GM23338 (cell line): ENCODE measurements around the gene CENPP. TPM values are rescaled to one million over a fixed set of nuclear protein-coding genes. Genes with fewer than 3 reads are reported as not detected.

Experiments used
- ATAC-seq: fragments of 200-7000 bp; cut with Tn5 transposase; 3 replicates; pipeline ENCODE4 v1.9.1; 2020
- DNase-seq: peaks from one replicate; pipeline ENCODE4 v3.0.0-alpha.2; 2015; ENCODE audit warnings: low spot score
- H2AFZ ChIP-seq: fragments of 200-600 bp; sonication (generic); 2 replicates; pipeline ENCODE4 v1.8.0; 2016; ENCODE audit warnings: antibody characterized with exemption, mild to moderate bottlenecking, moderate library complexity
- H3F3A ChIP-seq: fragments of 200-600 bp; sonication (generic); replicated peaks from 2 replicates; pipeline ENCODE4 v1.8.0; 2017; ENCODE audit warnings: antibody characterized with exemption, mixed run types, low read depth
- H3K27ac ChIP-seq: fragments of 200-600 bp; sonication (generic); 2 replicates; pipeline ENCODE4 v1.6.1; 2016; ENCODE audit warnings: low read depth
- H3K27me3 ChIP-seq: fragments of 200-600 bp; sonication (generic); 2 replicates; pipeline ENCODE4 v1.8.0; 2016; ENCODE audit warnings: mild to moderate bottlenecking, mixed run types, moderate library complexity; ENCODE audit not compliant: insufficient read depth
- H3K36me3 ChIP-seq: fragments of 200-600 bp; sonication (generic); 2 replicates; pipeline ENCODE4 v1.8.0; 2016; ENCODE audit warnings: mild to moderate bottlenecking; ENCODE audit not compliant: insufficient read depth
- H3K4me1 ChIP-seq: fragments of 200-600 bp; sonication (generic); 2 replicates; pipeline ENCODE4 v1.8.0; 2016; ENCODE audit warnings: mild to moderate bottlenecking, moderate library complexity; ENCODE audit not compliant: insufficient read depth
- H3K4me2 ChIP-seq: fragments of 200-600 bp; sonication (generic); 2 replicates; pipeline ENCODE4 v1.7.1; 2017; ENCODE audit warnings: mixed run types
- H3K4me3 ChIP-seq: fragments of 200-600 bp; sonication (generic); 2 replicates; pipeline ENCODE4 v1.6.1; 2016; ENCODE audit warnings: mixed run types
- H3K79me2 ChIP-seq: fragments of 200-600 bp; sonication (generic); replicated peaks from 2 replicates; pipeline ENCODE4 v1.8.0; 2017; ENCODE audit warnings: mild to moderate bottlenecking; ENCODE audit not compliant: insufficient read depth
- H3K9me2 ChIP-seq: fragments of 200-600 bp; sonication (generic); 2 replicates; pipeline ENCODE4 v1.8.0; 2017; ENCODE audit not compliant: insufficient read depth
- H4K20me1 ChIP-seq: fragments of 200-600 bp; sonication (generic); replicated peaks from 2 replicates; pipeline ENCODE4 v1.8.0; 2017; ENCODE audit warnings: mild to moderate bottlenecking; ENCODE audit not compliant: insufficient read depth
- H3K27ac Mint-ChIP-seq: 2 replicates; pipeline ENCODE4 v1.8.0; 2020; ENCODE audit warnings: inconsistent platforms, mild to moderate bottlenecking, moderate library complexity, mixed read lengths
- H3K27me3 Mint-ChIP-seq: 3 replicates; pipeline ENCODE4 v1.8.0; 2022; ENCODE audit warnings: low read depth, mild to moderate bottlenecking, moderate library complexity, mixed read lengths, inconsistent platforms; ENCODE audit not compliant: insufficient read depth, poor library complexity
- H3K36me3 Mint-ChIP-seq: 3 replicates; pipeline ENCODE4 v1.8.0; 2021; ENCODE audit warnings: low read depth, mild to moderate bottlenecking, inconsistent platforms, moderate library complexity, mixed read lengths
- H3K4me1 Mint-ChIP-seq: 3 replicates; pipeline ENCODE4 v1.8.0; 2020; ENCODE audit warnings: mild to moderate bottlenecking, inconsistent platforms, mixed read lengths
- H3K4me3 Mint-ChIP-seq: 3 replicates; pipeline ENCODE4 v1.8.0; 2021; ENCODE audit warnings: moderate library complexity, mild to moderate bottlenecking, inconsistent platforms, mixed read lengths
- H3K9me3 Mint-ChIP-seq: 3 replicates; pipeline ENCODE4 v1.8.0; 2020; ENCODE audit warnings: moderate library complexity, mild to moderate bottlenecking, inconsistent platforms, mixed read lengths
- EZH2 ChIP-seq: fragments of 200-600 bp; sonication (generic); IDR thresholded peaks from one replicate; pipeline ENCODE4 v1.8.0; 2017; ENCODE audit warnings: antibody characterized with exemption, mild to moderate bottlenecking, low read depth; ENCODE audit not compliant: unreplicated experiment
- EZH2phosphoT487 ChIP-seq: fragments of 200-600 bp; sonication (generic); IDR thresholded peaks from one replicate; pipeline ENCODE4 v1.8.1; 2018; ENCODE audit warnings: antibody characterized with exemption; ENCODE audit not compliant: unreplicated experiment
- POLR2AphosphoS5 ChIP-seq: IDR thresholded peaks from 2 replicates; pipeline ENCODE4 v1.6.1; 2016; ENCODE audit warnings: antibody characterized with exemption, low read depth
- ZNF114 ChIP-seq: fragments of 250-450 bp; sonication (Bioruptor Pico); IDR thresholded peaks from 2 replicates; pipeline ENCODE4 v1.5.0; 2020; ENCODE audit warnings: mild to moderate bottlenecking, moderate library complexity
- ZNF331 ChIP-seq: fragments of 250-450 bp; sonication (Bioruptor Pico); IDR thresholded peaks from 2 replicates; pipeline ENCODE4 v1.5.0; 2020; ENCODE audit warnings: low read depth, mild to moderate bottlenecking, moderate library complexity
- polyA plus RNA-seq: library from polyadenylated mRNA; unstranded; fragments of >200 nt; fragmentation: Nextera tagmentation; extraction: Ambion mirVana; gene quantifications from 2 replicates; pipeline ENCODE4 v1.2.1, GENCODE V29; 2016
- total RNA-seq: library from RNA; depleted of rRNA; stranded (reverse); fragments of >200 nt; shearing (Covaris generic); gene quantifications from 2 replicates; pipeline ENCODE4 v1.2.3, GENCODE V29; 2014
- TF ChIP-seq, protein P1 (sequence below): fragments of 250-450 bp; sonication (Bioruptor Pico); IDR thresholded peaks from 2 replicates; pipeline ENCODE4 v1.5.0; 2020; ENCODE audit warnings: mild to moderate bottlenecking, moderate library complexity
- TF ChIP-seq, protein P2 (sequence below): IDR thresholded peaks from 2 replicates; pipeline ENCODE4 v1.6.1; 2016; ENCODE audit warnings: antibody characterized with exemption
- TF ChIP-seq, protein P3 (sequence below): IDR thresholded peaks from one replicate; pipeline ENCODE4 v1.6.1; 2018; ENCODE audit warnings: antibody characterized with exemption; ENCODE audit not compliant: unreplicated experiment

The CENPP gene
- total and polyA plus RNA-seq, 2 experiments from 2014 or later = 11.0 to 12.6 TPM

DNA sequence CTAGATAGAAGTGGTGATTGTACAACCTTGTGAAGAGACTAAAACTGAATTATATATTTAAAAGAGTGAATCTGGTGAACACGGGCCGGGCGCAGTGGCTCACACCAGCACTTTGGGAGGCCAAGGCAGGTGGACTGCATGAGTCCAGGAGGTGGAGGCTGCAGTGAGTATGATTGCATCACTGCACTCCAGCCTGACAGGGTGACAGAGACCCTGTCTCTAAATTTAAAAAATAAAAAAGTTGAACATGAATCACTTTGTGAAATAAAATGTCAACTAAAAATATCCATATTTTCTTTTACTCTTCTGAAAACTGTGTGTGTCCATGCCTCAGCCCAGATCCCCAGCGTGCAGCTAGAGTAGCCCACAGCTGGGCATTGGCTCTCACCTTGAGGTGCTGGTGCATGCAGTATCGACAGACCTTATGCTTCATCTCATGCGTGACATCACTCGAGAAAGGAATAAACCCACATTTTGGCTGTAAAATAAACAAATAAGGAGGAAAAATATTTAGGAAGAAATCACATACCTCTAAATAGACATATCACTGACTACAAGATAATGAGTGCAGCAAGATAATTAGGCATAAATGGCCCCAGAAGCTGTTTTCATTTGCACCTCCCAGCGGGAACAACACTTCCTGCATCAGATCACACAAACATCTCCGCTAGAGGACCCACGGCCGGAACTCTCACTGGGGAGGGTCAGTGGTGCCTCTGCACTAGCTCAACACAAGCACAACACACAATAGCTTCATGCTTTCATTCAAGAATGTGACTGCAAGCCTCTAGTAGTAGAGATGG, 322.1 kb downstream of the CENPP start (continued):
- TF ChIP-seq, protein P1, sequence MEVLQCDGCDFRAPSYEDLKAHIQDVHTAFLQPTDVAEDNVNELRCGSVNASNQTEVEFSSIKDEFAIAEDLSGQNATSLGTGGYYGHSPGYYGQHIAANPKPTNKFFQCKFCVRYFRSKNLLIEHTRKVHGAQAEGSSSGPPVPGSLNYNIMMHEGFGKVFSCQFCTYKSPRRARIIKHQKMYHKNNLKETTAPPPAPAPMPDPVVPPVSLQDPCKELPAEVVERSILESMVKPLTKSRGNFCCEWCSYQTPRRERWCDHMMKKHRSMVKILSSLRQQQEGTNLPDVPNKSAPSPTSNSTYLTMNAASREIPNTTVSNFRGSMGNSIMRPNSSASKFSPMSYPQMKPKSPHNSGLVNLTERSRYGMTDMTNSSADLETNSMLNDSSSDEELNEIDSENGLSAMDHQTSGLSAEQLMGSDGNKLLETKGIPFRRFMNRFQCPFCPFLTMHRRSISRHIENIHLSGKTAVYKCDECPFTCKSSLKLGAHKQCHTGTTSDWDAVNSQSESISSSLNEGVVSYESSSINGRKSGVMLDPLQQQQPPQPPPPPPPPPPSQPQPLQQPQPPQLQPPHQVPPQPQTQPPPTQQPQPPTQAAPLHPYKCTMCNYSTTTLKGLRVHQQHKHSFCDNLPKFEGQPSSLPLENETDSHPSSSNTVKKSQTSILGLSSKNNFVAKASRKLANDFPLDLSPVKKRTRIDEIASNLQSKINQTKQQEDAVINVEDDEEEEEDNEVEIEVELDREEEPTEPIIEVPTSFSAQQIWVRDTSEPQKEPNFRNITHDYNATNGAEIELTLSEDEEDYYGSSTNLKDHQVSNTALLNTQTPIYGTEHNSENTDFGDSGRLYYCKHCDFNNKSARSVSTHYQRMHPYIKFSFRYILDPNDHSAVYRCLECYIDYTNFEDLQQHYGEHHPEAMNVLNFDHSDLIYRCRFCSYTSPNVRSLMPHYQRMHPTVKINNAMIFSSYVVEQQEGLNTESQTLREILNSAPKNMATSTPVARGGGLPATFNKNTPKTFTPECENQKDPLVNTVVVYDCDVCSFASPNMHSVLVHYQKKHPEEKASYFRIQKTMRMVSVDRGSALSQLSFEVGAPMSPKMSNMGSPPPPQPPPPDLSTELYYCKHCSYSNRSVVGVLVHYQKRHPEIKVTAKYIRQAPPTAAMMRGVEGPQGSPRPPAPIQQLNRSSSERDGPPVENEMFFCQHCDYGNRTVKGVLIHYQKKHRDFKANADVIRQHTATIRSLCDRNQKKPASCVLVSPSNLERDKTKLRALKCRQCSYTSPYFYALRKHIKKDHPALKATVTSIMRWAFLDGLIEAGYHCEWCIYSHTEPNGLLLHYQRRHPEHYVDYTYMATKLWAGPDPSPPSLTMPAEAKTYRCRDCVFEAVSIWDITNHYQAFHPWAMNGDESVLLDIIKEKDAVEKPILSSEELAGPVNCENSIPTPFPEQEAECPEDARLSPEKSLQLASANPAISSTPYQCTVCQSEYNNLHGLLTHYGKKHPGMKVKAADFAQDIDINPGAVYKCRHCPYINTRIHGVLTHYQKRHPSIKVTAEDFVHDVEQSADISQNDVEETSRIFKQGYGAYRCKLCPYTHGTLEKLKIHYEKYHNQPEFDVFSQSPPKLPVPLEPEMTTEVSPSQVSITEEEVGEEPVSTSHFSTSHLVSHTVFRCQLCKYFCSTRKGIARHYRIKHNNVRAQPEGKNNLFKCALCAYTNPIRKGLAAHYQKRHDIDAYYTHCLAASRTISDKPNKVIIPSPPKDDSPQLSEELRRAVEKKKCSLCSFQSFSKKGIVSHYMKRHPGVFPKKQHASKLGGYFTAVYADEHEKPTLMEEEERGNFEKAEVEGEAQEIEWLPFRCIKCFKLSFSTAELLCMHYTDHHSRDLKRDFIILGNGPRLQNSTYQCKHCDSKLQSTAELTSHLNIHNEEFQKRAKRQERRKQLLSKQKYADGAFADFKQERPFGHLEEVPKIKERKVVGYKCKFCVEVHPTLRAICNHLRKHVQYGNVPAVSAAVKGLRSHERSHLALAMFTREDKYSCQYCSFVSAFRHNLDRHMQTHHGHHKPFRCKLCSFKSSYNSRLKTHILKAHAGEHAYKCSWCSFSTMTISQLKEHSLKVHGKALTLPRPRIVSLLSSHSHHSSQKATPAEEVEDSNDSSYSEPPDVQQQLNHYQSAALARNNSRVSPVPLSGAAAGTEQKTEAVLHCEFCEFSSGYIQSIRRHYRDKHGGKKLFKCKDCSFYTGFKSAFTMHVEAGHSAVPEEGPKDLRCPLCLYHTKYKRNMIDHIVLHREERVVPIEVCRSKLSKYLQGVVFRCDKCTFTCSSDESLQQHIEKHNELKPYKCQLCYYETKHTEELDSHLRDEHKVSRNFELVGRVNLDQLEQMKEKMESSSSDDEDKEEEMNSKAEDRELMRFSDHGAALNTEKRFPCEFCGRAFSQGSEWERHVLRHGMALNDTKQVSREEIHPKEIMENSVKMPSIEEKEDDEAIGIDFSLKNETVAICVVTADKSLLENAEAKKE (CRISPR knock-in tag) = no peak
- TF ChIP-seq POLR2AphosphoS5 (no peak), EZH2phosphoT487 (no peak), ZNF331 (CRISPR knock-in tag) (no peak), EZH2 (no peak)
- TF ChIP-seq, protein P2, sequence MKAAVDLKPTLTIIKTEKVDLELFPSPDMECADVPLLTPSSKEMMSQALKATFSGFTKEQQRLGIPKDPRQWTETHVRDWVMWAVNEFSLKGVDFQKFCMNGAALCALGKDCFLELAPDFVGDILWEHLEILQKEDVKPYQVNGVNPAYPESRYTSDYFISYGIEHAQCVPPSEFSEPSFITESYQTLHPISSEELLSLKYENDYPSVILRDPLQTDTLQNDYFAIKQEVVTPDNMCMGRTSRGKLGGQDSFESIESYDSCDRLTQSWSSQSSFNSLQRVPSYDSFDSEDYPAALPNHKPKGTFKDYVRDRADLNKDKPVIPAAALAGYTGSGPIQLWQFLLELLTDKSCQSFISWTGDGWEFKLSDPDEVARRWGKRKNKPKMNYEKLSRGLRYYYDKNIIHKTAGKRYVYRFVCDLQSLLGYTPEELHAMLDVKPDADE = no peak

DNA sequence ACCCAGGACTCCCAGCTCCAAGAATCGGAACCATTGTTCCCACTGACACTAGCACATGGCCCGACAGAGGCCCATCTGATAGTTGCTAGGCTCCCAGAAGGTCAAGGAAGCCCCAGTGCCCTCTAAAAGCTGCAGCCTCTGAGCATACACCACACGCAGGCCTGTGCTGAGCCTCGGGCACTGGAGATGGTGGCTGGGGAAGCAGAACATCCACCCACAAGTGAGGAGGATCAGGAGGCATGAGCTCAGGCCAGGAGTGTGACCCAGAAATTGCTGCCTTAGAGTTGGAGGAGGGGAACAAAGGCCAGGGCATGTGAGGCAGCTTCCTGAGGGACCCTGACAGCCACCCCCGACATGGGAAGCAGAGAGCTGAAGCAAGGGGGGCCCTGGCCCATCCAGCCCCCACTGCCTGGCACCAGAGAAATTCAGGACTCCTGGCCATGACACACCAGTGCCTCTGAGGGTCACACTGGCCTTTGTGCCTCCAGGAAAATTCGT, 322.8 kb downstream of the CENPP start:
- H3K4me1 ChIP-seq = no peaks in the 10 kb centered on the region
- no peaks in the 10 kb centered on the region for H3K27me3 ChIP-seq
- H3K27ac ChIP-seq = no peak overlapping the region
- ATAC-seq = no peak
- H3F3A ChIP-seq = no peaks in the 10 kb centered on the region
- Mint-ChIP-seq H3K36me3 (peaks cover 60% of the 10 kb centered on the region), H3K9me3 (no peaks in the 10 kb centered on the region), H3K27ac (no peak overlapping the region), H3K4me3 (no peak overlapping the region), H3K4me1 (no peaks in the 10 kb centered on the region), H3K27me3 (peaks cover 2% of the 10 kb centered on the region)
- peaks cover 1% of the 10 kb centered on the region; the same call in 1 of the 2 replicates for H4K20me1 ChIP-seq
- H3K79me2 ChIP-seq = no peaks in the 10 kb centered on the region
- no peak overlapping the region for H3K4me2 ChIP-seq
- no peak overlapping the region for H2AFZ ChIP-seq
- H3K36me3 ChIP-seq = peaks cover 9% of the 10 kb centered on the region; the same call in 1 of the 2 replicates
- H3K4me3 ChIP-seq = no peak overlapping the region
- no peak for DNase-seq
- H3K9me2 ChIP-seq = no peaks in the 10 kb centered on the region
- TF ChIP-seq, protein P3, sequence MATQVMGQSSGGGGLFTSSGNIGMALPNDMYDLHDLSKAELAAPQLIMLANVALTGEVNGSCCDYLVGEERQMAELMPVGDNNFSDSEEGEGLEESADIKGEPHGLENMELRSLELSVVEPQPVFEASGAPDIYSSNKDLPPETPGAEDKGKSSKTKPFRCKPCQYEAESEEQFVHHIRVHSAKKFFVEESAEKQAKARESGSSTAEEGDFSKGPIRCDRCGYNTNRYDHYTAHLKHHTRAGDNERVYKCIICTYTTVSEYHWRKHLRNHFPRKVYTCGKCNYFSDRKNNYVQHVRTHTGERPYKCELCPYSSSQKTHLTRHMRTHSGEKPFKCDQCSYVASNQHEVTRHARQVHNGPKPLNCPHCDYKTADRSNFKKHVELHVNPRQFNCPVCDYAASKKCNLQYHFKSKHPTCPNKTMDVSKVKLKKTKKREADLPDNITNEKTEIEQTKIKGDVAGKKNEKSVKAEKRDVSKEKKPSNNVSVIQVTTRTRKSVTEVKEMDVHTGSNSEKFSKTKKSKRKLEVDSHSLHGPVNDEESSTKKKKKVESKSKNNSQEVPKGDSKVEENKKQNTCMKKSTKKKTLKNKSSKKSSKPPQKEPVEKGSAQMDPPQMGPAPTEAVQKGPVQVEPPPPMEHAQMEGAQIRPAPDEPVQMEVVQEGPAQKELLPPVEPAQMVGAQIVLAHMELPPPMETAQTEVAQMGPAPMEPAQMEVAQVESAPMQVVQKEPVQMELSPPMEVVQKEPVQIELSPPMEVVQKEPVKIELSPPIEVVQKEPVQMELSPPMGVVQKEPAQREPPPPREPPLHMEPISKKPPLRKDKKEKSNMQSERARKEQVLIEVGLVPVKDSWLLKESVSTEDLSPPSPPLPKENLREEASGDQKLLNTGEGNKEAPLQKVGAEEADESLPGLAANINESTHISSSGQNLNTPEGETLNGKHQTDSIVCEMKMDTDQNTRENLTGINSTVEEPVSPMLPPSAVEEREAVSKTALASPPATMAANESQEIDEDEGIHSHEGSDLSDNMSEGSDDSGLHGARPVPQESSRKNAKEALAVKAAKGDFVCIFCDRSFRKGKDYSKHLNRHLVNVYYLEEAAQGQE = no peak
- TF ChIP-seq ZNF114 (CRISPR knock-in tag) (no peak), EZH2 (no peak)
